ENCODE measurements around the gene B4GALT2. TPM values are rescaled to one million over a fixed set of nuclear protein-coding genes. Genes with fewer than 3 reads are reported as not detected.

The B4GALT2 gene
- total RNA-seq, 1 donor from 2014 or later: 16.1 TPM

DNA sequence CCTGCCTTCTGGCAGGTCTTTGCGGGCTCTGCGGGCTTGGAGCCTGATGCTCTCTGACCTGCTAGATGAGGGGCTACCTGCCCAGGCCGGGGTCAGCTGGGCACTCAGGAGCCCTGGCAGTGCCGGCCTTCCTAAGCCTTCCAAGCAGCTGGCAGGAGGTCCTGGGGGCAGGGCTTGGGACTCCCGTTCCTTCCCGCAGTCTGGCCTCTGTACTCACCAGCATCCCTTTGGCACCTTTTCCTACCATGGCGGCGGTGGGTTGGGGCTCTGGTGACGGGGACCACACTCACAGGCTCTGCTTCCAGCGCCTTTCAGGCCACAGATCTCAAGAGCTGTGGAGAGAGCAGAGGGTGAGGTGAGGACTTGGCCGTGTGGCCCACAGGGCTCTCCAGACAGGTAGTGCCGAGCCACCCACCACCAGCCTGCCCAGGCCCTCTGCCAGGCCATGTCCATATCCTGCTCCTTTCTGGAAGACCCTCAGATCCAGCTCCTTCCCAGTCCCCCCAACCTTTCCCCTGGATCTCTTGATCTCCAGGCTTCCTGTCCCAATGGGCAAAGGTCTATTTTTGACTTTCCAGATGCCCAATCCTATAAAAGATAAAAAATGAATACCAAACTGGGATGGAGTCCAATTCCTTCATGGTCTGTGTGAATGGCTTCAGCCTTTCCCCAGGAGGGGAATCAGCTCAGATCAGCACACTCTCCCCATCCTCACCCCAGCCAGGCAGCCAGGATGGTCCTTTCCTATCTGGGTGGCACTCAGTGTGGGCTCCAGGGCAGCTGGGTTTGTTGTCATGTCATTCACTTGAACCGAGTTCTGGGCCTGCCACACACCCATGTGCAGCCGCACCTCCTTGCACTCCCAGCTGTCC, 45.3 kb downstream of the B4GALT2 start:
- intact Hi-C loops (cut with micrococcal nuclease): no loop called here

DNA sequence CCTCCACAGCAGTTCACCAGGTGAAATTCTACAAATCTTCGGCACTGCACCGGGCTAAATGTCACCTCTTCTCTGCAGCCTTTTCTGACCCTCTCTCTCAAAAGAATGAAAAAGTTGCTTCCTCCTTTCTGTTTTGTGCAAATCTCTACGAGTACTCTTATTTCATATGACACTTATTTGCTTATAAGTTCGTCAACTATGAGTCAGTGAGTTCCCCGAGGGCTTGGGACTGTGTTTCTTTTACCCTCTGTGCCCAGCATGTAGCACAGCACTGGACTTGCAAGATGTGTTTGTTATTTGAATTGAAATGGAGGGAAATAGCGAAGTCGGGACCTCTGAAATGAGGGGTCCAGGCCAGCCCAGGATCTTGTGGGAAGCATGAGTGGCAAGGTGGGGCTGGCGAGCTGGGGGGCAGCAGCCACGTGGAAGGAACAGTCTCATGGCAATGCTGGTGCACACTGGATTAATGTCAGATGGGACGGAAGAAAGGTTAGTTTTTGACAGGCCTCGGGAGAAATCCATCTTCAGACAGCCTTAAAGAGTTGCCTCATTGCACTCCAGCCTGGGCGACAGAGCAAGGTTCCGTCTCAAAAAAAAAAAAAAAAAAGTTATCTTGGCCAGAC, 46.0 kb downstream of the B4GALT2 start:
- intact Hi-C loops (cut with micrococcal nuclease): no loop called here

DNA sequence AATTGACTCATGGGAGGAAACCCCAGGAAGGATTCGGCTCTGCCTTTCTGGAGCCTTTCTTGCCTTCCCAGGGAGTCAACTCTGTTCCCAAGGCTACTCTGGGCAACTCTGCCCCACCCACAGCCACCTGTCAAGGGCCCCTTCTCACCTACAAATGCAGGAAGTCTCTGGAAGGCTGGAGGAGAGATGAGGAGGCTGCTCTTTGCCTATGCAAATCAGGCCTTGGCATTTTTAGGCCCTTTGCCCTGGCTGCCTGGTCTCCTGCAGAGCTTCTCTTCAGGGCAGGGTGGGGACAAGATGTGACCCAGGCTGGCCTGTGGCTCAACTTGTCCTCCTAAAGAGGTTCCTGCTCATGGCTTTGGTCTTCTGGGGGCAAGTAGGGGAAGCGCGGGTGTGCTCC, 46.8 kb downstream of the B4GALT2 start:
- intact Hi-C loops (cut with micrococcal nuclease): no loop called here

DNA sequence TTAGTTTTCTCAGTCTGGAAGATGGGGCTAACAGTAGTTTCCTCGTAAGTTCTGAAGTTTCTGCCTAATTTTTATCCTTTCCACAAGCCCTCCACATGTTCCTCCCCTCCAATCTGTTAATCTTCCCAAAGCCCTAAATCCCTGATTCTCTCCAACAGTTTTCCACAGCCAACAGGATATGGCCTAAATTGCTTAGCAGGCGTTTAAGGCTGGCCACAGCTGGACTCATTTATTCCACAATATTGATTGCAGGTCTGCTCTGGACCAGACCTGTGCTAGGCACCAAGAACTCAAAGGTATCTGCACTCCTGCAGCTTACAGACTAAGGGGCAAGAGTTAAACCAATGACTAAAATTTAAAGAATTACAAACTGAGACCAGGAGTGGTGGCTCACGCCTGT, 48.3 kb downstream of the B4GALT2 start:
- intact Hi-C loops (cut with micrococcal nuclease): no loop called here

DNA sequence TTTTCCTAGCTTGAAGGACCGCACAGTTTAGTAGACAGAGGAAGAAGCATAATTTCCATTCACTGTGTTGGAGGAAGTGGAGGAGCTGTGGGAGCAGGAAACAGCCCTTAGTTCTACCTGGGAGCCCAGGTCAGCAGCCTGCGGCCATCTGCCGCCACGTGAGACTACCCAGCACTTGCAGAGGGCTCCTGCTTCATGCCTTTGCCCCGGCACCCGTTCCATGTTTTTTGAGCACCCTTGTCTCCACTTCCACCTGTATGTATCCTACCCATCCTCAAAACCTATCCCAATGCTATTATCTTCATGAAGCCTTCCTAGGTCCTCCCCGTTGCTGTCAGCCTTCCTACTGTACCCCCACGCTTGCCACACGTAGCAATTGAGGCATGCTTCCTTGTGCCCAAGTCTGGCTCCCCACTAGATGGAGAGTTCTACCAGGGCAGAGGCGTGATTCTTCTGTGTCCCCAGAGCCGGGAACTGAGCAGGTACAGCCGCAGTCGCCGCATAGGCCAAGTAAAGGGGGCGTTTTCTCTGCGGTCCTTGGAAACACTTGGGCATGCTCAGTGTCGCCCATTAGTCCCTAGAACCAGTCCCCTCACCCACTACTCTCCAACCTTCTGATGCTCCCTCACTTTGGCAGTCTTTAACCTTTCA, 50.4 kb downstream of the B4GALT2 start:
- intact Hi-C loops (cut with micrococcal nuclease): loop anchor here (1.0 kb wide), 1 partner anchor 645 kb away; the partner anchor contains the start of genes ARMH1 and TMEM53

DNA sequence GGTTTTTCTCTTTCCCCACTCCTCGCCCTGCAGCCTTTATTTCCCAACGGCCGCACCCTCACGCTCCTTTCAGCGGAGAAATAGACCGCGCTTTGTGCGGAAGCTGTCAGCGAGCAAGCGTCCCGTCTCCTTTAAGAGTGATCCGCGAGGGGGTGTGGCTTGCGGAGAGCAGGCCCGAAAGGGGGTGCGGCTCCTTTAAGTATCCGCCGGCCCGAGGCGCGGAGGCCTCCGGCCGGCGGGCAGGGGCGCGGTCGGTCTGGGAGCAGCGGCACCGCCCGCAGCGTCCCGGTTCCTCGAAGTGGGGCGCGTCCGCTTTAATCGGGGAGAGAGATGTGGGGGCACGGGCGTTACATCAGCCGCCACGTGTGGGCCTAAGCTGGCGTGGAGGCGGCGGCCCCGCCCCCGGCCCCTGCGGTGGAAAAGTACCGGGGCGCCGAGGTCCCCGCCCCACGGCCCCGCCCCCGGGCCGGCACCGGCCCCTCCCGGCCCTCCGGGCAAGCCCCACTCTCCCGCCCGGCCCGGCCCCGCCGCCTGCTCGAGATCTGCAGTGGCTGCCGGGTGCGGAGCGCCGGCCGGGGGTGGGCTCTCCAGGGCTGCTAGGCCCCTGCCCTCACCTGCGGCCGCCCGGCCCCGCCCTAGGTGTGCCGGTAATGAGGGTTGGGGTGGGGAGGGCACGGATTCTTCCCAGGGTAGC, 51.0 kb downstream of the B4GALT2 start:
- intact Hi-C loops (cut with micrococcal nuclease): loop anchor here (1.0 to 10.0 kb wide), 9 partner anchors 25 to 1655 kb away; partner anchors contain the start of genes ARMH1, ATP6V0B, CCDC24 and DMAP1

DNA sequence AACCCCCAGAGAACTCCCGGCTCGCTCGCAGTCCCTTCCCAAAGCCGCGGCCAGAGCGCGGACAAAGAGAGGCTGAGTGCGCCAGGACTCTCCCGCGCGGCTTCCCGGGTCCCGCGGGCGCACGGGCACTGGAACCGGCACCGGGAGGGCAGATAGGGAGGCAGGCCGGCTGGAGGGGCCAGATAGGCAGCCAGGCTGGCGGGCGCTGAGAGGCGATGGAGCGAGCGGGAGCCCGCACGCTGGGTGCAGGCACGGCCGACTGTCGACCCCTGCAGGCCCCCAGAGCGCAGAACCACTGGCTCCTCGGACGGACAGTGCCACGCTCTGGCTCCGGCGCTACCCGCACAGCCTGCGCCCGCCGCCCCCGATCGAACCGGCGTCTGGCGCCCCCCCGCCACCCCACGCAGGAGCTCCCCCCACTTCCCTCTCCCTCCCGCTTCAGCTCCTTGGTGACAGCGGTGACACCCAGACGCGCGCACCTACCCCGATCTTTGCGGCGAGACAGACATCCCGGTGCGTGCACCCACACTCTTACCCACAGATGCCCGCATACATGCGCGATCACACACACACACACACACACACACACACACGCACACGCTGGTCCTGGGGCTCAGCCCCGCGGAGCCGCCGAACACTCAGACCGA, 51.7 kb downstream of the B4GALT2 start:
- intact Hi-C loops (cut with micrococcal nuclease): loop anchor here (1.0 to 10.0 kb wide), 8 partner anchors 25 to 1654 kb away; partner anchors contain the start of genes ATP6V0B, CCDC24, DMAP1 and GPBP1L1

DNA sequence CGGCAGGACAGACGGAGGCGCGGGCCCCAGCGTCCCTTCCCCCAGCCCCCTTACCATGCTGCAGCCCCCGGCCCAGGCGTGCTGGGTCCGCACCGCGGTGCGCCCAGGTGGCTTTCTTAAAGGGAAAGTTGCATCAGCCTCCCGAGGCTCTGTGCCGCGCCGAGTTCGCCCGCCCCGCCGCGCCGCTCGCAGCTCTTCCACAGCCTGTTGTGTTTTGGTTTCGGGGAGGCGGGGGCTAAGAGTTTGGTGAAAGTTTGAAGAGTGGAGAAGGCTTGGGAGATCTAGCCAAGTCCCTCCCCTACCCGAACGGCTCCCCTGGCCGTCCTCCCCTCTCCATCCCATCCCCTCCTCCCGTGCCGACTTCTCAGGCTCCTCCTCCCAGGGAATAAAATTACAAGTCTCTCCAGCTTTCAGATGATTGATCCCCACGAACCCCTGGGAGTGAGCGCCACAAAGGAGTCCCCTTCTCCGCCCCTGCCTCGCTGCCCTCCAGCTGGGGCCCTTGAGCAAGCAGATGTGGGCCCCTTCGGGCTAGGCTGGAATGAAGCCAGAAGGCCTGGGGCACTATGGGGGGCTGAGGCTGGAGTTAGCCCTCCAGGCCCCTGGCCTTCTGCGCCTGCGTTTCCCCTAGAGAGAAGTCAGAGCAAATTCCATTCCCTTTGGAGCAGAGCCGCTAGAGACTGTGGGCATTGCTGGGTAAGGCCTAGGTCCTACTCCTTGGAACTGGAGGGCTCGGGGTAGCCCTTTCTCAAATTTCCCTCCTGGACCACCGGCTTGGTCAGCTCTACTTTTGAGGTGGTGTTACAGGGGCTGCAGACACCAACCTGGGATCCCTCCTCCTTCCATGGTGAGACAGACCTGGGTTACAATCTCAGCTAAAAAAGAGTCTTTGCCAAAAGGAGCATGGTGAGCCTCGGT, 52.5 kb downstream of the B4GALT2 start, which contains the start of gene SLC6A9:
TSS of gene SLC6A9 (minus strand) at position 211 of the 918 bp plus-strand sequence. CDS start 7,185 bp downstream, outside the sequence.
- intact Hi-C loops (cut with micrococcal nuclease): loop anchor here (2.0 to 10.0 kb wide), 3 partner anchors 181 to 1653 kb away; partner anchors contain the start of genes DMAP1, GPBP1L1, ST3GAL3 and TMEM69

DNA sequence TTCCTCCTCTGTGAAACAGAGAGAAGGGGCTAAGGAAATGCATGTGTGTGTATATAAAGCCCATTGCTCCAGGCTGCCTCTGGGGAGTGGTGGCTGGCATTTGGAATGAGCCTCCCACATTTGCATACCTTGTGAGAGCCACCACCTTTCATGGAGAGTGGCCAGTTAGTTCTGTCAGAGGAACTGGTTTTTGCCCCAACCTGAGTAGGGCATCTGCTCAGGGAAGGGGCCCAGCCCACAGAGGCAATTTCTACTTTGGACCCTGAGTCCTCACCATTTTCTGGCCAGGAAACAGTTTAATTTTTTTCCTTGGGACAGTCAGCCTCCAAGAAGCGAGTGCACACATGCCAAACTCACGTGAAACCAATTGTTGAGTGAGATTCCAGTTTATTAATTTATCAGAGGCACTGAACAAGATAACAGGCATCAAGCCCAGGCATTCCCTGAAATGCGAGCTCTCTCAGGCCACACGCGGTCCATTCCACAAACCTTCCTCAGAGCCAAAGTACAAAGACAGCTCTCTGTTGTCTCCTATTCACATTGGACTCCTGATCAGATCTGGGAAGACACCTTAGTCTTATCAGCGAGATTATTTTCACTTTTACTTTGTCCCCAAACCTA, 53.3 kb downstream of the B4GALT2 start:
- intact Hi-C loops (cut with micrococcal nuclease): loop anchor here (5.0 to 10.0 kb wide), 2 partner anchors 325 to 1653 kb away; partner anchors contain the start of genes GPBP1L1, ST3GAL3 and TMEM69

DNA sequence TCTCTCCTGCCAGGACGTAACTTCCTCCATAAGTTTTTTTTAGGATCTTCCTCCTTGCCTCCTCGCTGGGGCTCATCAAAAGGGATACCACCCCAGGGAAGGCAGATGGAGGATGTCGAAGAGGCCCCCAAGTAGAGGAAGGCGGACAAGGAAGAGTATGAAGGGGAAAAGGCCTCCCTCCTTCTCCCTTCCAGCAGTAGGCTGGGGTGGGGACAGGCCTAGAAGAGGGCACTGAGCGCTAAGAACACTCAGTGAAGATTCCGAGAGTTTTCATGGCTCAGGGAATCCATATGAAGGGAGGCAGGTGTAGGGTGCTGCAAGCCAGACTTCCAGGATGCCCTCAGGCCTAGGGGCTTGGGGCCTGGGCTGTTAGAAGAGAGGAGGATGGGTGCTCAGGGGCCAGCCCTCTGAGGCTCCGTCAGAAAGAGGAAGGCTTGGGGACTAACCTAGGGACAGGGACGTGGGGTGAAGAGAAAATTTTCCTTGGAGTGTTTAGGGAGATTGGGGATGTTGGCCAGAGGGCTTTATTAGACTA, 54.1 kb downstream of the B4GALT2 start:
- intact Hi-C loops (cut with micrococcal nuclease): loop anchor here (5.0 to 10.0 kb wide), 2 partner anchors 326 to 1652 kb away; partner anchors contain the start of genes GPBP1L1, ST3GAL3 and TMEM69

DNA sequence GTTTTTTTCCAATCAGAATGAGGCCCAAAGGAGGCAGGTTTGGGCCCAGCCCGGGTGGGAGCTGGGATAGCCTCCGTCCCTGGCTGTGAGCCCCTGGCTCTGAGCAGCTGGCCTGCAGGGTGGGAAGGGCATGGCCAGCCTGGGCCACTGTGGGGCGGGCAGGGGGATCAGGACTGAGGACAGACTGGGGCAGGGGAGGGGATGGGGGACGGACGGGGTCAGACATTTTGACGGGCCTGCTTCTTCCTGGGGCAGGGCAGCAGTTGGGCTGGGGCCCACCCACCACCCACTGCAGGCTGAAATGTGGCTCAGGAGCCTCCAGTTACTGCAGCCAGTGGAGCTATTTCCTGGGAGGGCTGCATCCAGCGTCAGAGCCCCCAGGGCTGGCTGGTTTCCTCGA, 54.7 kb downstream of the B4GALT2 start:
- intact Hi-C loops (cut with micrococcal nuclease): loop anchor here (5.0 to 10.0 kb wide), 2 partner anchors 326 to 1651 kb away; partner anchors contain the start of genes GPBP1L1, ST3GAL3 and TMEM69

DNA sequence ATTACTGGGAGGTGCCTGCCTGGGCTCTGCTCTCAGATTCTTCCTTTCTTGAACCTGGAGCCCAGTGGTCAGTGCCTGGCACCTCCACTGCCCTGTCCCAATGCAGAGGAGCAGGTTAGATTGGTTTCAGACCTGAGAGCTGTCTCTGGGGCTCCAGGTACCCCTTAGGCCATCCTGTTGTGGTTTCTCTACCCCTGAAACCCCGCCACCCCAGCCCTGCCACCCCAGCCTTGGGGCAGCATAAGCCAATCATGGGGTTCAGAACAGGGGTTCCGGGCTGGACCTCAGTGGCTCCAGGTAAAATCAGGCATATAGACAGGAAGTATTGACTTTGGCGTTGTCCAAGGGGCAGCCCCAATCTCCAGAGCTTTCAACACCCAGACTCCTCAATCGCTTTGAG, 55.4 kb downstream of the B4GALT2 start:
- intact Hi-C loops (cut with micrococcal nuclease): loop anchor here (5.0 to 10.0 kb wide), 2 partner anchors 327 to 1650 kb away; partner anchors contain the start of genes GPBP1L1, ST3GAL3 and TMEM69

DNA sequence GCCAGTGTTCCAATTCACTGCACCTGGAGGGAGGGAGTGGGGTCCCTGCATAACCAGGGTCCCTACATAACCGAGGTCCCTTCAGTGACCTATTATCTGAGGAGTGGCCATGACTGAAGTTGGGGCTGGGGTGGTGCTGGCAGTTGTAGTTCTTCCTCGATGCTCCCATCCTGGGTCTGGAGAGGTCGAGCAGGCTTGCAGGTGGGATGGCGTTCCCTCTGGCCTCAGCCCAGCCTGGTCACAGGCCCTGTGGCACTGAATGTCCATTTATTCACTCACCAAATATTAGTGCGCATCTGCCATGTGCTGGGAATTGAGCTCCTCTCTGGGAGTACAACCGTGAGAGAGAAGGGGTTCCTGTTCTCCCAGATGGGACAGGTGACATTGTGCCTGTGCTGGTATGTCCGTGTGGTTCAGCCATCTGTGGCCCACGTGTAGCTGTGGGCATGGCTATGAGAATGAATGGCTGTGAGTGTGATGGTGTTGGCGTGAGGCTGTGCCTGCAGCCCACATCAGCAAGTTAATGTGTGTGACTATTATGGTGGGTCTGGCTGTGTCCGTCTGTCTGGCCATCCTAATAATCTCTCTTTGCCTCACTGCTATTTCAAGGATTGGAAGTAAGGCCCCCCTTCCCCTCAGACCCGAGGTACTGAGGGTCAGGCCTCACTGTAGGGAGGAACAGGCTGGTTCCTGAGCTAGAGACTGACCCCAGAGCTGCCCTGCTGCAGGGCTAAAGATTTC, 56.1 kb downstream of the B4GALT2 start:
- intact Hi-C loops (cut with micrococcal nuclease): loop anchor here (5.0 to 10.0 kb wide), 3 partner anchors 103 to 1650 kb away; partner anchors contain the start of genes ARTN, GPBP1L1, ST3GAL3 and TMEM69

DNA sequence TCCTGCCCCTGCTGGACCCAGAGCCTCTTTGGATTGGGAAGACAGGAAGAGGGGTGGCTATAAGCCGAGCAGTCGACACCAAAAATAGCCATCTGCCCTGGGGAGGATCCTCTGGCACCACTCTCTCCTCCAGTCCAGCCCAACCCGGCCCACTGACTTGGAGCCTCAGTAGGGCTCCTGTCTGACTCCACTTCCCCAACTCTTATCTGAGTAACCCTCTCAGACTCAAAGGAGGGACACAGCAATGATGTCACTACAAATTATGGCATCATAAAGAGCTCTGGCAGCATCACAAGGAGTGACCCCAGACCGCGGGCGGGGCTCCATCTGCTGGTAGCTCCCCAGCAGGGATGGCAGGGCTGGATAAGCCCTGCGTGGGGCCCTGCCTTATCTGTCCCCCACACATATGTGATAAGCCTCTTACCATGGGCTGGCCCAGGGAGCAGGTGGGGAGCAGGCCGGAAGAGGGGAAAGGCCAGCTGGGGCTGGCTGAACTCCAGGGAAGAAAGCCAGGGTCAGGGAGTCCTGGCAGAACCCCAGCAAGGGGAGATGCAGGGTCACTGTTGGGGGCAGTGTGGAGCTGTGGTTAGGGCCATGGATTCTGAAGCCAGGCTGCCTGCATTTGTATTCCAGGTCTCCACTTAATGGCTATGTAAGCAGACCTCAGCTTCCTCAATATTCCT, 56.9 kb downstream of the B4GALT2 start:
- intact Hi-C loops (cut with micrococcal nuclease): loop anchor here (1.0 to 10.0 kb wide), 5 partner anchors 31 to 1649 kb away; partner anchors contain the start of genes ARTN, GPBP1L1 and TMEM69

DNA sequence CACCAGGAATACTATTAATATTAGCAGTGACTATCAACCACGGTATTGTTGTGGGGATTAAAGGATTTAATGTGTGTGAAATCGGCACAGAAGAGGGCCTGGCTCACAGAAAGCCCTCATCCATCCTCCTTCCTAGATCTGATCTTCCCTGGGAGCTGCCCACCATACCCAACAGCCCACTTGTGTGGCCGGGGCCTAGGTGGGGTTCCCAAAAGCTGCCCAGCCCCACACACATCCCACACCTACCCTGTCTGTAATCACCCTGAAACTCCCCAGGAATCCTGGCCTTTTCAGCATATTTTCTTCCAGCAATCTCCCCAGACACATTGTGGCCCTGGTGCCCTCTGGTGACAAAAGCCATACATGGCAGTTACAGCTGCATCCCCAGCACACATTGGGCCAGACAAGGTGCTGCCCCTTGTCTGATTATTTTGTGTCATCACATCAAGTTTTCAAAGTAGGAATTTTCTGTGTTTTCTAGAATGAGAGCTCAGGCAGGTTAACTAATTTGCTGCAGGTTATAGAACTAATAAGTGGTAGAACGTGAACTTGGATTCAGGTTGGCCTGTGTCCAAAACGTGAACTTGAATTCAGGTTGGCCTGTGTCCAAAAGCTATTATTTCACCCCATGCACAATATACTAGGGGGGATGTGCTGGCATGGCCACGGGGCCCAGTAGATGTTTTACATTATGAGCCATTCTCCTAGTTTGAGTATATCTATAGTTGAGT, 57.6 kb downstream of the B4GALT2 start:
- intact Hi-C loops (cut with micrococcal nuclease): loop anchor here (1.0 to 10.0 kb wide), 5 partner anchors 31 to 1648 kb away; partner anchors contain the start of genes ARTN, GPBP1L1 and TMEM69

DNA sequence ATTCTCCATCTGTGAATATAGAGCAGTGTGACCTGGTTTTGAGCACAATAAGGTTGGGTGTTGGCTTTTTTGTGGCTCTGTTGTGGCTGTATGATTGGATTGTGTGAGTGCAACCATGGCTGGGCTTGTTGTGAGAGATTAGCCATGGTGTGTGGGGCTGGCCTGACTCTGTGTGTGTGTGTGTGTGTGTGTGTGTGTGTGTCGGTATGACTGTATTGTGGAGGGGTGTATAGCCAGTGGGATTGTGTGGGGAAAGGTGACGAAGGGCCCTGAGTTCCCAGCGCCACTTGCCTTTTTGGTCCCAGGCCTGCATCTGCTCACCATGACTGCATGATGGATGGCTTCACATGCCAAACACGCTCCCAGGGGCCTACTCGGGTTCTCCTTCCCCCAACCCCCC, 58.1 kb downstream of the B4GALT2 start:
- intact Hi-C loops (cut with micrococcal nuclease): loop anchor here (5.0 to 10.0 kb wide), 2 partner anchors 105 to 1648 kb away; partner anchors contain the start of genes ARTN, GPBP1L1 and TMEM69
